ENCODE measurements around the gene TNFAIP2. TPM values are rescaled to one million over a fixed set of nuclear protein-coding genes. Genes with fewer than 3 reads are reported as not detected.

Gene TNFAIP2, protein sequence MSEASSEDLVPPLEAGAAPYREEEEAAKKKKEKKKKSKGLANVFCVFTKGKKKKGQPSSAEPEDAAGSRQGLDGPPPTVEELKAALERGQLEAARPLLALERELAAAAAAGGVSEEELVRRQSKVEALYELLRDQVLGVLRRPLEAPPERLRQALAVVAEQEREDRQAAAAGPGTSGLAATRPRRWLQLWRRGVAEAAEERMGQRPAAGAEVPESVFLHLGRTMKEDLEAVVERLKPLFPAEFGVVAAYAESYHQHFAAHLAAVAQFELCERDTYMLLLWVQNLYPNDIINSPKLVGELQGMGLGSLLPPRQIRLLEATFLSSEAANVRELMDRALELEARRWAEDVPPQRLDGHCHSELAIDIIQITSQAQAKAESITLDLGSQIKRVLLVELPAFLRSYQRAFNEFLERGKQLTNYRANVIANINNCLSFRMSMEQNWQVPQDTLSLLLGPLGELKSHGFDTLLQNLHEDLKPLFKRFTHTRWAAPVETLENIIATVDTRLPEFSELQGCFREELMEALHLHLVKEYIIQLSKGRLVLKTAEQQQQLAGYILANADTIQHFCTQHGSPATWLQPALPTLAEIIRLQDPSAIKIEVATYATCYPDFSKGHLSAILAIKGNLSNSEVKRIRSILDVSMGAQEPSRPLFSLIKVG
- 58.9 and 124 TPM in 2 replicates for total RNA-seq

DNA sequence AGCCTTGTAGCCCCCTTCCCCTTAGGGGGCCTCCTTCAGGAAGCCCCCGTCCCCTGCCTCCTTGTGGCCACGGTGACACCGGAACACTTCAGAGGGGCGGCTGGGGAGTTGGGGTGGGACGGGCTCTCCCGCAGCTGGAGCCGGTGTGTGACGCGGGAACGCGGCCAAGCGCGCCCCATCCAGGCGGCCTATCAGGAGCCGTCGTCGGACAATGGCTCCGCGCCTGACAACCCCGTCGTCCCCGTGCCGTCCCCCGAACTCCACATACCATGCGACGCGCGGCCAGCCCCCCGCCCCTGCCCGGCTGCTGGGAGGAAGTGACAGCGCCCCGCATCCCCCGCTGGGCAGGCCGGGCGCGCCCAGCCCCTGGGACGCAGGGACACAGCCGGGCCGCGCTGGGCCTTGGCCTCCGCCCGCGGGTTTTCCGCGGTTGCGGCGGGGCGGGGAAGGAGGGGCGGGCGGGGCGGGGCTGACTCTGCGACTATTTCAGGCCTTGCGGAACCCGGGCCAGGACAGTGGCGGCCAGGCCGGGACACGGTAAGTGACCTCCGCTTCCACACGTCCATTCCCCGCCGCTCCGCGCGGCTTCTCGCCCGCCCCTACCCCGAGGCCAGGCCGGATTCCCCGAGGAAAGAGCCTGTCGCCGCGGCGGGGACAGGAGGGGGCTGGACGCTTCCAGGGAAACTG is at the start of gene TNFAIP2:
Gene TNFAIP2, plus strand, starts transcription at position 515 of the 687 bp plus-strand sequence. CDS start 2,997 bp downstream, outside the sequence.

DNA sequence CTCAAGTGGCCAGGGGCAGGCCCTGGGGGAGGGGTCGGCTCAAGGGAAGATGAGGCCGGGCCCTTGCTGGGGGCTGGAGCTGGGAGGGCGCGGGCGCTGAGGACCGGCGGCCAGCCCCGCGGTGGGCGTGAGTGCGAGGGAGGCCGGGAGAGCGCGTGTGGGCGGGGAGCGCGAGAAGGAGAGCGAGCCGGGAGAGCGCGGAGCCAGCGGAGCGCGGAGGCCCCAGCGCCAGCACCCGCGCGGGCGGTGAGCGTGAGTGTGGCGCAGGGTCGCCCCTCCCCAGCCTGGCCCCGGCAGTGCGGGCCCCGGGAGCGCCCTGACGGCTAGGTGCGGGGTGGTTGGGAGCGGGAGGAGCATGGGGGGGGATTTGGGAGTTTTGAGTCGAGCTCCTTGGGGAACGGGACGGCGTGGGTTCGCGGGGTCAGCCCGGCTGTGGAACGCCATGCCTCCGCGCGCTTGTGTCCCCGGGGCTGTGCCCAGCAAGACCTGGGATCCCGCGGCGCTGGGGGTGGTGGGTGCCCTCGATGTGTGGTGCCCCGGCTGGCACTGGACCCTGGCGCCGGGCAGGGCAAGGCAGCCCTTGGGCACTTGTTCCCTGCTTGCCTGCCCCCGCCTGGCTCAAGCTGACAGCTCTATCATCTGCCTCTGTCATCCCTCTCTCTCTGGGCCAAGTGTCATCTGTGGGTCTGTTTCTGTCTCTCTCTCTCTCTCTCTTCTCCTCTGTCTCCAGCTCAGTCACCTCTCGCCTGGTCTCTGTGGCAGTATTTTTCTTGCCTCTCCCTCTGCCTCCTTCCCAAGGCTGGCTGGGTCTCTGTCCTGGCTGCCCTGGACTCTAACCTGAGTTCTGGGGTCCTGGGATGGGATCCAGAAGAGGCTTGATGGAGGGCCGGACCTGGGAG is 39.0 kb upstream of the TNFAIP2 start, which contains the start of gene LBHD2:
Gene LBHD2, plus strand, starts transcription at position 190 of the 899 bp plus-strand sequence. CDS start 1,803 bp downstream, outside the sequence.

DNA sequence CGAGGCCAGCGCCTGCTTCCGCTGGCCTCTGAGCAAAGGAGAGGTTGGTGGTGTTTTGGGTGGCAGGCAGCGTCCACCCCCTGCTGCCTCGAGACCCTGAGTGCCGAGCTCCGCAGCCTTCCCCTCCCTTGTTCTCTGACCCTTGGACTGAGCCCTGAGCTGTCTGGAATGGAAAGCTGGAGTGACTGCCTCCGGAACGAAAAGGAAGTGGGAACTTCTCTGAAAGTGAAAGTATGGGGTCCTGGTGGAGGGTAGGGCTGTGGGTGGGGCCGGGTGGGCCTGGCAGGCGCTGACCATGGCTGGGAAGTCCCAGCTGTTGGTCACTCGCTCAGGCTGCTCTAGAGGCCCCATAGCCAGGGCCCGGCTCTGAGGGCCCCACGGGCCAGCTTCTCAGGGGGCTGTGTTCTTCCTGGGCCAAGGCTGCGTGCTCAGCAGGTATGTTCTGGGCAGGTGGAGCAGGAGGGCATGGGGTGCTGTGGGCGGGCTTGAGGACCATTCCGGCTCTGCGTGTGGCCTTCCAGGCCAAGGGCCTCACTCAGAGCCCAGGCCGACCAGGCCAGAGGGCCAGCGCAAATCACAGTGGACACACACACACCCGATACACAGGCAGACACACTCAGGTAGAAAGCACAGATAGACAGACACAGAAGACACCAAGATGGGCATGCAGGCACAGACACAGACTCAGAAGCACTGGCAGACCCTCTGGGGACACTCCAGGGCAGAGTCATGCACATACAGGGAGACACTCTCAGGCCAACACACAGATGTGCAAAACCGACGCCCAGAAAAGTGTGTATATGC is 28.7 kb upstream of the TNFAIP2 start, which contains the start of gene EXOC3L4:
Gene EXOC3L4, plus strand, starts transcription at position 320 of the 804 bp plus-strand sequence. CDS start 5,495 bp downstream, outside the sequence.

Other genes starting within 250 kb of the TNFAIP2 start
- under 0.01 and 0.25 TPM in 2 replicates for gene AMN, start 200.8 kb upstream of the TNFAIP2 start, total RNA-seq
- 76.4 and 175 TPM in 2 replicates for gene CDC42BPB, start 65.9 kb upstream of the TNFAIP2 start, total RNA-seq
- gene LBHD2, start 39.3 kb upstream of the TNFAIP2 start, total RNA-seq: not detected in 2 replicates
- not detected in 2 replicates for gene EXOC3L4, start 28.7 kb upstream of the TNFAIP2 start, total RNA-seq
- gene EIF5, start 210.8 kb downstream of the TNFAIP2 start, total RNA-seq: 109 and 198 TPM in 2 replicates